Endothelial cell of umbilical vein (primary cell): Measurements from ENCODE around the gene LINC01488.

ENCODE experiments used
- POLR2AphosphoS5 ChIP-seq: IDR thresholded peaks from 2 replicates; pipeline ENCODE4 v1.6.1; 2012; ENCODE audit warnings: low read depth, mild to moderate bottlenecking, control low read depth, low read length, moderate library complexity; ENCODE audit not compliant: insufficient read depth
- TF ChIP-seq, protein P1 (sequence below), 2 donors: IDR thresholded peaks; 1 replicate in 1 of 2; 2 replicates in 1 of 2; pipeline ENCODE4 v1.5.1; 2011; ENCODE audit warnings: low read length in 2 of 2, mild to moderate bottlenecking in 2 of 2, moderate library complexity in 2 of 2, control low read depth in 1 of 2, inconsistent platforms in 1 of 2, low read depth in 1 of 2; ENCODE audit not compliant: insufficient read depth in 1 of 2; ENCODE audit errors: extremely low read depth in 1 of 2

DNA sequence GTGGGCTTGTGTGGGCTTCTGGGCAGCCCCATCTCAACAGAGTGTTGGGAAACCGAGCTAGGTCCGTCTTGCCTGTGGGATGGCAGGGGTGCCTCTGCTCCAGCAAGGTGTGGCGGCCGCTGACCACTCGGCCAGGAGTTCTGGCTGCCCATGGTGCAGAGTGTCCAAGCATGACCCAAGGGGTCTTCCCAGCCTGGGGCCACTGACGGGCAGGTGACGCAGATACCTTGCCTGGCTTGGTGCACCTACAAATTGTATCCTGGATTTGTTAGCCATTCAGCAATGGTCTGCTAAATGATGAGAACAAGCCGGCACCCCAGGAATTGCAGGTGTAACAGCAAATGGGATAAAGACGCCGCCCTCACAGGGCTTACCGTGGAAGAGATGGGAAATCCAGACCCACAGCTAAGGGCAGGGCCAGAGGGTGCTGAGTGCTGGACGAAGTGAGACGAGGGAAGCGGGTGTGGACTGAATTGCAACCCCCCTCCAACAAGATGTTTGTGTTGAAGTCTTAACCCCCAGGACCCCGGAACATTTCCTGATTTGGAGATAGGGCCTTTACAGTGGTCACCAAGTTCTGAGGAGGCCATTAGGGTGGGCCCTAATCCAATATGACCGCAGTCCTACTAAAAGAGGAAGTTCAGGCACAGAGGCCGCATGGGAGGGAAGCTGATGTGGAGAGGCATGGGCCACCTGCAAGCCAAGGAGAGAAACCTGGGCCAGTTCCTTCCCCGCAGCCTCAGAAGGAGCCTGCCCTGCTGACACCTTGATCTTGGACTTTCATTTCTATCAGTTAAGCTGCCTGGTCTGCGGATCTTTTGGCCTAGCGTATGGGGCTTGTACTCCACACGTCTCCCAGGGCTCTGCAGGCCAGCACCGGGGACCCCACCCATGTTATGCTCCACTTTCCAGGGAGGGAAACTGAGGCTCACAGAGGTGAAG is 45.2 kb upstream of the LINC01488 start:
- TF ChIP-seq, protein P1, sequence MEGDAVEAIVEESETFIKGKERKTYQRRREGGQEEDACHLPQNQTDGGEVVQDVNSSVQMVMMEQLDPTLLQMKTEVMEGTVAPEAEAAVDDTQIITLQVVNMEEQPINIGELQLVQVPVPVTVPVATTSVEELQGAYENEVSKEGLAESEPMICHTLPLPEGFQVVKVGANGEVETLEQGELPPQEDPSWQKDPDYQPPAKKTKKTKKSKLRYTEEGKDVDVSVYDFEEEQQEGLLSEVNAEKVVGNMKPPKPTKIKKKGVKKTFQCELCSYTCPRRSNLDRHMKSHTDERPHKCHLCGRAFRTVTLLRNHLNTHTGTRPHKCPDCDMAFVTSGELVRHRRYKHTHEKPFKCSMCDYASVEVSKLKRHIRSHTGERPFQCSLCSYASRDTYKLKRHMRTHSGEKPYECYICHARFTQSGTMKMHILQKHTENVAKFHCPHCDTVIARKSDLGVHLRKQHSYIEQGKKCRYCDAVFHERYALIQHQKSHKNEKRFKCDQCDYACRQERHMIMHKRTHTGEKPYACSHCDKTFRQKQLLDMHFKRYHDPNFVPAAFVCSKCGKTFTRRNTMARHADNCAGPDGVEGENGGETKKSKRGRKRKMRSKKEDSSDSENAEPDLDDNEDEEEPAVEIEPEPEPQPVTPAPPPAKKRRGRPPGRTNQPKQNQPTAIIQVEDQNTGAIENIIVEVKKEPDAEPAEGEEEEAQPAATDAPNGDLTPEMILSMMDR (IDR thresholded peaks at IDR 0.05; ENCODE audit: extremely low read depth in 1 of 2, insufficient read depth in 1 of 2, low read depth in 1 of 2, low read length in 2 of 2): no peak
- no peak for TF ChIP-seq POLR2AphosphoS5
